HG03060 (cell line): ENCODE results near the gene TMEM263.

Source experiments
- ATAC-seq: cut with Tn5 transposase; IDR thresholded peaks from one replicate; pipeline ENCODE4 v1.9.1; 2021; ENCODE audit warnings: low read depth, moderate number of reproducible peaks; ENCODE audit not compliant: unreplicated experiment

The TMEM263 gene

DNA sequence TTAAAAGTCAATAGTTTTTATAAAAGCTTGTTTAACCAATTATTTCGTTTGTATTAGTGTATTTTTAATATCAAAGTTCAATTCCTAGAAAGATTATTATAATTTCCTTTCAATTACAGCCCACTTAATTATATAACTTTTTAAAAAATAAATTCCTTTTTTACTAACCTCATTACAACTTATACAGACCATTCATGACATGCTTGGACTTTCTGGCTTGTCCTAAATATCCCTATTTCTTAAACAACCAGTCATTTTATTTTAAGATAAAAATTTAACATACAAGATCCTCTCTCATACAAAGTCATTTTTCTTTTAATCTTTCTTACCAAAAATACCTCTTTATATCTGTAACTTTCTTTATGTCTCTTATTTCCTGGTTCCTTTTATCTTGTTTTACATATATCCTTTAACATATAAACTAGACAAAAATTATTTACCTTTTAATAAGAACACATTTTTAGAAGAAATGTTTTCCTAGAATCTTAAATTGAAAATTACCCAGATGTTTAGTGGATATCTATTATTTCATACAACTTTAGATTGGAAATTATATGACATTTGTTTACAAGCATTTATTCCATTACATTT lies 10.4 kb upstream of the TMEM263 start:
- no peak for ATAC-seq

- ATAC-seq = no peak
Observed at GRCh38 chr12:106947461-106947860, 8.2 kb upstream of the TMEM263 start.

GRCh38 chr12:106950591-106950990 lies 5.1 kb upstream of the TMEM263 start:
- no peak for ATAC-seq

GRCh38 chr12:106953352-106954250 lies 2.1 kb upstream of the TMEM263 start:
- ATAC-seq = no peak

- peak; percentile 16 for ATAC-seq
Observed at GRCh38 chr12:106954462-106955376, 988 bp upstream of the TMEM263 start.

GRCh38 chr12:106956048-106956578 lies 406 bp downstream of the TMEM263 start:
- ATAC-seq = peak; percentile 7

DNA sequence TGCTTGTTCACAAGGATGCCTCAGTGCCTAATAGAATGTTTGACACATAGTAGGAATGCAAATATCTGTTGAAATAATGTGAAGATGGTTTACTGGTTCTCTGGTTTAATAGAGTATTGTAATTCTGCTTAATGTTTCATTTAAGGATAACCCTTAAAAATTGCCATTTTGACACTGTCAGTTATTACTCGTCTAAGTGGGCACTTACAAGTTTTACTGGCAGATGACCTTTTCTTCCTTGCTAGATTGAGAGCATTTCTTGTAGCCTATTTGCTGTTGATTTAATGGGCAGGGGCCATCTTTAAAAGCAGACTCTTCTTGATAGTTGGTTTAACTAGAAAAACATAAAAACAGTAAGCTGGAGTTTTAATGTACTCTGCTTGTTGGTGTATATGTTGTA lies 1.9 kb downstream of the TMEM263 start:
- no peak for ATAC-seq

DNA sequence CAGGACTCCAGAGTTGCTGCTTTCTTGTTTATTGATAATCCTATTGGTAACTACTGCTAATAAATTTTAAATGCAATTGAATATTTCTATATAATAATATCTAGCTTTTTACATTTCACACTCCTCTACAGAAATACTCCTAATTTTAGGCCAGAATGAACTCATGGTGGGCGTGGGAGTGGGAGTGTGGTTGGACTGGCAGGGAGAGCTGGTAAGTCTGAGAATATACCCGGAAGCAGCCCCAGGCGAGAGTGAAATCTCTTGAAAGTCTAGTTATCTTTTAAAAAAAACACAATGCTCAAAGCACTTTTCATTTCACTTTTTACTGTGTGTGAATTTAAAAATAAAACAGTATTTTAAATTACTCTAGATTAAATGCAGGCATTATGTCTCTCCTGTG lies 4.7 kb downstream of the TMEM263 start:
- ATAC-seq = no peak

- ATAC-seq = no peak
Observed at GRCh38 chr12:106962286-106962685, 6.6 kb downstream of the TMEM263 start.

DNA sequence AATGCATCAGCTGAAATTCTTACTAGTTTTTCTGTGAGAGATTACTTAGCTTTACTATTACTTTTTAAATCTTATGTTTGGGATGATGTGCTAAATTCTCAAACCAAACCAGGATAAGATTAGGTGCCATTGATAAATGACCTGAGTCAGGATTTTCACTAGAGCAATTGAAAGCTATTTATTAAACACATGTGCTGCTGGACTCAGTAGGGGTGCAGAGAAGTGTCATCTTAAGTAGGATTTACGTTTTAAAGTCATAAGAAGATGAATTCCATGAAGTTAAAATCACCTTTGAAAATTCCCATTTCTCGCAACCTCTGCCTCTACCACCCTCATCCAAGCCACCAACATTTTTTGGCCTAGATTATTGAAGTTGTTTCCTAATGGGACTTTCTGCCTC lies 8.8 kb downstream of the TMEM263 start:
- ATAC-seq = no peak

DNA sequence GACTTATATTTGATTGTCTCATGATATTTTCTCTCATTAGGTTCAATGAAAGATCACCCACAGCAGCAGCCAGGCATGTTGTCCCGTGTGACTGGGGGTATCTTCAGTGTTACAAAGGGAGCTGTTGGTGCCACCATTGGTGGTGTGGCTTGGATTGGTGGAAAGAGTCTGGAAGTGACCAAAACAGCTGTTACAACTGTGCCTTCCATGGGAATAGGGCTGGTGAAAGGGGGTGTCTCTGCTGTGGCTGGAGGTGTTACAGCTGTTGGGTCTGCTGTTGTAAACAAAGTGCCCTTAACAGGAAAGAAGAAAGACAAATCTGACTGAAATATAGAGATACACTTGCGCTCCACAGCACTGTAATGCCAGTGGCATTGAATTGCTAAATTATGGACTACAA lies 15.4 kb downstream of the TMEM263 start:
- ATAC-seq = no peak

GRCh38 chr12:106973545-106973944 lies 17.8 kb downstream of the TMEM263 start:
- ATAC-seq = no peak

GRCh38 chr12:106974511-106974910 lies 18.8 kb downstream of the TMEM263 start:
- no peak for ATAC-seq

- ATAC-seq = no peak
Observed at GRCh38 chr12:106975098-106975497, 19.4 kb downstream of the TMEM263 start.

DNA sequence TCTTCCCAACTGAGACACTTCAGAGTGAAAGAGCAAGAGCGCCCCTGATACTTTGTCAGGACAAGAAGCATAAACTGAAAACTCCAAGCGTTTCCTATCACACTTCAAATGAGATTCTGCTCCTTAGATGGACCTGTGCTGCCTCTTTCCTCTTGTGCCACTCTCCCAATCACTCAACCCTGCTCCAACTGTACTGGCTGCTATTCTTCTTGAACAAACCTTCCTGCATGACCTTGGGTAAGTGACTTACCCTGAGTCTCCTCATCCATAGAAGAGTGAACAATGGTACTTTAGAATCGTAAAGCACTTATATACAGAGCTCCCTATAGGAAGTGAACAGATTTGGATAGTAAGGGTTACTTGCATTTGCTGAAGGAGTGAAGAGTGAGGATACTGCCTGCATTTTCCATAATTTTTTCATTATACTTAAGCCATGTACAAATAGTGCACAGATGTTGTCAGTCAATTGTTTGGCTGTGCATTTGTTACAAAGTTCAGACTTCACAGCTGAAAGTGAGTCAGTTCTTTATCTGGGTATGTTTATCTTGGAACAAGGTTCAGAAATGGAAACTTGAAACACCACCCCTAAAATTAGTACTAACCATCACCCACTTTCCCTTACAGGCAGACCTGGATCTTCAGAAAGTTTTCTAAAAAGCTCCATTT lies 20.4 kb downstream of the TMEM263 start:
- no peak for ATAC-seq

GRCh38 chr12:106976668-106977067 lies 21.0 kb downstream of the TMEM263 start:
- ATAC-seq = no peak

DNA sequence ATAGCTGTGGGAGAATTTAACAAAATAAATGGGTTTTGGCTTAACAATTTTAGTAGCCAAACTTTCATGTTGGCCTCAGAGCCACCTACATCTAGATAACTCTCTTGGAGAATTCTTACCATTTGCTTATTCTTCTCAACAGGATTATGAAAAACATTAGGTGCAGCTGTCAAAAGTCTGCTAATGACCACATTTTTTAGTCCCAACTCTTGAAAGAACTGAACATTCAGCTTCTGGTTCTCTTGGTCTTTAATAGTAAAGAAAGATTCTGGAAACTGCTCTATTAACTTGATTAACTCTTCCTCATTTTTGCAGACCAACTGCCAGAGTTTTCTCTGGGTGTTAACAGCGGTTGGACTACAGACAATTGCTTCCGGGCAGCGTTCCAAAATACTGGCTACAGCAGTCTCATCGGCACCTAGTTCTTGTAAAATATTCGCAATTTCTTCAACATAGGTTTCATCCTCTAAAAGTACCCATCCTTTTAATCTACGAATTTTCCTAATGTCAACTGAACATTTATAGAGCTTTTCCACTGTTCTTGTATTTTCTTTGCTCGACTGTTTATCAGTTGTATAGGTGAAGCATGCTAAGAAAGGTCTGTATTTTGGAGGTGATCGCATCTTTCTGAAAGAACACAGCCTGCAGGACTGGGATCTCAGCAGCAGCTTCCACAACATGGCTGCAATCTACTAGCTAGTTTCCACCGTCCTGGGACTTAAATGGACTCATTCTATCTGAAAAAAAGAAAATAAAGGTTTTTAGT lies 22.5 kb downstream of the TMEM263 start:
- ATAC-seq = no peak

DNA sequence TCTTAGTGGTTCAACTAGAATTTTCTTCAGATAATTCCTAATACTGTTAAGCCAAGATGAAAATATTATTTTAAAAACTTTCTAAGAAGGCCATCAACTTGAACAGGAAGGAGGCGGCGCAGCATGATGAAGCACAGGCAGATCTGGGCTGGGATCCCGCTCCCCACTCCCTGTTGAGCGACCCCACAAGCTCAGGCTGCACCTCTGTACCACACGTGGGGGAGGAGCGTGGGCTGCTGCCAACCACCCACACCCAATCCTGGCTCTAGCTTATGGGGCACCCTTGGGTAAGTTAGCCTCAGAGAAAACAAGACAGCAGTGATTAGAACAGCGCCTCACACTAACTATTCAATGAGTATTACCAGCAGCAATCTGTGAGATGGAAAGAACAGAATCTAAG lies 25.2 kb downstream of the TMEM263 start:
- ATAC-seq = no peak

- no peak for ATAC-seq
Observed at GRCh38 chr12:106981788-106982187, 26.1 kb downstream of the TMEM263 start.

DNA sequence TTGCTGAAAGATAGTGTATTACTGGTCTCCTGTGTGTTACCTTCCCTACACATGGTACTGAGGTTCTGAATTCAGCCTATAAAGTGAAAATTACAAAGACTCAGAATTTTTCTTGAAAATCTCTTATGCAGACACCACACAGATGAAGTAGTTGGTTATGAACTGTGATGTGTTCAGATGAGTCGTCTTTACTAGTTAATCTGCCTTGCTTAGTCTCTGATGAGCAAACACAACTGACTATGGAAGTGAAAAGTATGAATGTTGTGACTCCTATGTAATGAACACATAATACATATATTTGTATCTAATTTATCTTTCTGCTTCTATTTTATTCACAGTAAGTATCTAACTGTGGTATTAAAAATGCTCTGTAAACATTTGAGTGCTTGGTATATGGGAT lies 26.5 kb downstream of the TMEM263 start:
- ATAC-seq = no peak
